ENCODE data around the gene INCA1.

The INCA1 gene

GRCh38 chr17:4974115-4974670, 23.1 kb downstream of the INCA1 start:
- Histone ChIP-seq H3F3A (ENCODE audit: control insufficient read depth, insufficient read depth) (no peaks in the 10 kb centered on the region; the same call in 1 of the 2 replicates), H3K9me2 (replicated peaks; ENCODE audit: control insufficient read depth, low read length) (no peaks in the 10 kb centered on the region), H3K79me2 (ENCODE audit: control insufficient read depth, low read length) (no peaks in the 10 kb centered on the region; the same call in 1 of the 2 replicates), H4K20me1 (ENCODE audit: control insufficient read depth, insufficient read depth, low read depth, low read length) (no peaks in the 10 kb centered on the region), H3K4me3 (ENCODE audit: low read length) (no peak overlapping the region), H3K27me3 (ENCODE audit: control insufficient read depth, low read length) (no peaks in the 10 kb centered on the region), H3K4me2 (ENCODE audit: low read length) (no peak overlapping the region), H3K27ac (ENCODE audit: low read depth, low read length) (no peak overlapping the region), H3K9me3 (ENCODE audit: control insufficient read depth, insufficient read depth, low read length) (no peaks in the 10 kb centered on the region), H3K4me1 (ENCODE audit: control insufficient read depth, low read length) (peaks cover 4% of the 10 kb centered on the region), H3K36me3 (ENCODE audit: control insufficient read depth, low read length) (peaks cover 70% of the 10 kb centered on the region)
- no peak for TF ChIP-seq CTCF (IDR thresholded peaks at IDR 0.05; ENCODE audit: low read depth, low read length, poor library complexity, severe bottlenecking)
- TF ChIP-seq EZH2phosphoT487 (IDR thresholded peaks at IDR 0.05; ENCODE audit: borderline replicate concordance, low read length): no peak

- Histone ChIP-seq H3K4me2 (ENCODE audit: low read length) (no peak overlapping the region), H3K27ac (ENCODE audit: low read depth, low read length) (no peak overlapping the region)
- TF ChIP-seq EZH2phosphoT487 (IDR thresholded peaks at IDR 0.05; ENCODE audit: borderline replicate concordance, low read length): no peak
- TF ChIP-seq CTCF (IDR thresholded peaks at IDR 0.05; ENCODE audit: low read depth, low read length, poor library complexity, severe bottlenecking): no peak
These were observed 23.8 kb downstream of the INCA1 start for GRCh38 chr17:4973256-4974114.

GRCh38 chr17:4972752-4973151, 24.6 kb downstream of the INCA1 start:
- Histone ChIP-seq H3K36me3 (ENCODE audit: control insufficient read depth, low read length) (peaks cover 65% of the 10 kb centered on the region), H3K4me2 (ENCODE audit: low read length) (no peak overlapping the region), H3K9me2 (replicated peaks; ENCODE audit: control insufficient read depth, low read length) (no peaks in the 10 kb centered on the region), H4K20me1 (ENCODE audit: control insufficient read depth, insufficient read depth, low read depth, low read length) (no peaks in the 10 kb centered on the region), H3K79me2 (ENCODE audit: control insufficient read depth, low read length) (peaks cover 11% of the 10 kb centered on the region), H3K9me3 (ENCODE audit: control insufficient read depth, insufficient read depth, low read length) (no peaks in the 10 kb centered on the region), H3K4me3 (ENCODE audit: low read length) (no peak overlapping the region), H3K27me3 (ENCODE audit: control insufficient read depth, low read length) (no peaks in the 10 kb centered on the region), H3F3A (ENCODE audit: control insufficient read depth, insufficient read depth) (no peaks in the 10 kb centered on the region; the same call in 1 of the 2 replicates), H3K27ac (ENCODE audit: low read depth, low read length) (no peak overlapping the region), H3K4me1 (ENCODE audit: control insufficient read depth, low read length) (peaks cover 10% of the 10 kb centered on the region)
- TF ChIP-seq CTCF (IDR thresholded peaks at IDR 0.05; ENCODE audit: low read depth, low read length, poor library complexity, severe bottlenecking): no peak
- TF ChIP-seq EZH2phosphoT487 (IDR thresholded peaks at IDR 0.05; ENCODE audit: borderline replicate concordance, low read length): no peak

More at GRCh38 chr17:4973256-4974114, 23.8 kb downstream of the INCA1 start:
- H3K9me3 ChIP-seq (ENCODE audit: control insufficient read depth, insufficient read depth, low read length): no peaks in the 10 kb centered on the region
- H3K9me2 ChIP-seq (replicated peaks; ENCODE audit: control insufficient read depth, low read length): no peaks in the 10 kb centered on the region
- peaks cover 6% of the 10 kb centered on the region for H3K4me1 ChIP-seq (ENCODE audit: control insufficient read depth, low read length)
- peaks cover 72% of the 10 kb centered on the region for H3K36me3 ChIP-seq (ENCODE audit: control insufficient read depth, low read length)
- no peaks in the 10 kb centered on the region; the same call in 1 of the 2 replicates for H3F3A ChIP-seq (ENCODE audit: control insufficient read depth, insufficient read depth)
- H3K4me3 ChIP-seq (ENCODE audit: low read length): no peak overlapping the region
- no peaks in the 10 kb centered on the region for H3K27me3 ChIP-seq (ENCODE audit: control insufficient read depth, low read length)
- peaks cover 5% of the 10 kb centered on the region for H3K79me2 ChIP-seq (ENCODE audit: control insufficient read depth, low read length)
- H4K20me1 ChIP-seq (ENCODE audit: control insufficient read depth, insufficient read depth, low read depth, low read length): no peaks in the 10 kb centered on the region
